PFSK-1 (cell line): ENCODE data around the gene TNFRSF14.

Experiments
- FOXP2 ChIP-seq: optimal IDR thresholded peaks from 2 replicates; pipeline ENCODE3; 2011; ENCODE audit warnings: borderline replicate concordance, control low read depth, inconsistent platforms; ENCODE audit not compliant: insufficient read depth; ENCODE audit errors: extremely low read length, extremely low read depth
- POLR2AphosphoS5 ChIP-seq: IDR thresholded peaks from 2 replicates; pipeline ENCODE4 v1.6.1; 2012; ENCODE audit warnings: low read depth, mild to moderate bottlenecking, control low read depth, low read length, moderate library complexity
- SIN3A ChIP-seq: IDR thresholded peaks from 2 replicates; pipeline ENCODE4 v1.6.1; 2012; ENCODE audit warnings: mild to moderate bottlenecking, low read length, moderate library complexity, borderline replicate concordance; ENCODE audit not compliant: insufficient read depth
- TAF1 ChIP-seq: IDR thresholded peaks from 2 replicates; pipeline ENCODE4 v1.6.1; 2012; ENCODE audit warnings: low read length, control low read depth, borderline replicate concordance; ENCODE audit not compliant: insufficient read depth
- TF ChIP-seq, protein P1 (sequence below), 2 experiments: IDR thresholded peaks; 2 replicates each; pipeline versions ENCODE4 v1.6.1 to v1.8.0; 2011 to 2012; ENCODE audit warnings: low read depth in 2 of 2, low read length in 2 of 2, control low read depth in 1 of 2, inconsistent platforms in 1 of 2, mild to moderate bottlenecking in 1 of 2, moderate library complexity in 1 of 2; ENCODE audit not compliant: insufficient read depth in 1 of 2

DNA sequence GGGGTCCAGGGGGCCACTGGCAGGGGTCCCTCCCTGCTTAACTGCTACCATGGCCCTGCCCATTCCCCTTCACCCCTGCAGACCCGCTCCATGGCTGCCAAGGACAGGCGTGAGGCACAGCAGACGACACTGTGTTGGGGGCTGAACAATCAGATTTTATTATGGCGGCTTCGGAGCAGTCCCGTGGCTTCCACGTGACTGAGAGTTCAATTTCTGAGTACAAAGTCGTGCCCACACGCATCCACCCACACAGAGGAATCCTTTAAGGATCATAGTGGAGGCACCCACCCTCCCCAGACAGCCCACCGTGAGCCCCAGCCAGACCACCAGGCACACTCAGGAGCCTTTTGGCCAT is 27.6 kb upstream of the TNFRSF14 start:
- TF ChIP-seq, protein P1, sequence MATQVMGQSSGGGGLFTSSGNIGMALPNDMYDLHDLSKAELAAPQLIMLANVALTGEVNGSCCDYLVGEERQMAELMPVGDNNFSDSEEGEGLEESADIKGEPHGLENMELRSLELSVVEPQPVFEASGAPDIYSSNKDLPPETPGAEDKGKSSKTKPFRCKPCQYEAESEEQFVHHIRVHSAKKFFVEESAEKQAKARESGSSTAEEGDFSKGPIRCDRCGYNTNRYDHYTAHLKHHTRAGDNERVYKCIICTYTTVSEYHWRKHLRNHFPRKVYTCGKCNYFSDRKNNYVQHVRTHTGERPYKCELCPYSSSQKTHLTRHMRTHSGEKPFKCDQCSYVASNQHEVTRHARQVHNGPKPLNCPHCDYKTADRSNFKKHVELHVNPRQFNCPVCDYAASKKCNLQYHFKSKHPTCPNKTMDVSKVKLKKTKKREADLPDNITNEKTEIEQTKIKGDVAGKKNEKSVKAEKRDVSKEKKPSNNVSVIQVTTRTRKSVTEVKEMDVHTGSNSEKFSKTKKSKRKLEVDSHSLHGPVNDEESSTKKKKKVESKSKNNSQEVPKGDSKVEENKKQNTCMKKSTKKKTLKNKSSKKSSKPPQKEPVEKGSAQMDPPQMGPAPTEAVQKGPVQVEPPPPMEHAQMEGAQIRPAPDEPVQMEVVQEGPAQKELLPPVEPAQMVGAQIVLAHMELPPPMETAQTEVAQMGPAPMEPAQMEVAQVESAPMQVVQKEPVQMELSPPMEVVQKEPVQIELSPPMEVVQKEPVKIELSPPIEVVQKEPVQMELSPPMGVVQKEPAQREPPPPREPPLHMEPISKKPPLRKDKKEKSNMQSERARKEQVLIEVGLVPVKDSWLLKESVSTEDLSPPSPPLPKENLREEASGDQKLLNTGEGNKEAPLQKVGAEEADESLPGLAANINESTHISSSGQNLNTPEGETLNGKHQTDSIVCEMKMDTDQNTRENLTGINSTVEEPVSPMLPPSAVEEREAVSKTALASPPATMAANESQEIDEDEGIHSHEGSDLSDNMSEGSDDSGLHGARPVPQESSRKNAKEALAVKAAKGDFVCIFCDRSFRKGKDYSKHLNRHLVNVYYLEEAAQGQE (IDR thresholded peaks at IDR 0.05; ENCODE audit: insufficient read depth in 1 of 2, low read depth in 2 of 2, low read length in 2 of 2) = no peak
- TF ChIP-seq TAF1 (no peak), SIN3A (no peak), POLR2AphosphoS5 (no peak), FOXP2 (no peak)
